Measurements from ENCODE around the gene NACAD. TPM values are rescaled to one million over a fixed set of nuclear protein-coding genes. Genes with fewer than 3 reads are reported as not detected.

Gene NACAD
- total RNA-seq, 4 donors from 2014 or later: 1.1 to 5.3 (median 1.9) TPM

DNA sequence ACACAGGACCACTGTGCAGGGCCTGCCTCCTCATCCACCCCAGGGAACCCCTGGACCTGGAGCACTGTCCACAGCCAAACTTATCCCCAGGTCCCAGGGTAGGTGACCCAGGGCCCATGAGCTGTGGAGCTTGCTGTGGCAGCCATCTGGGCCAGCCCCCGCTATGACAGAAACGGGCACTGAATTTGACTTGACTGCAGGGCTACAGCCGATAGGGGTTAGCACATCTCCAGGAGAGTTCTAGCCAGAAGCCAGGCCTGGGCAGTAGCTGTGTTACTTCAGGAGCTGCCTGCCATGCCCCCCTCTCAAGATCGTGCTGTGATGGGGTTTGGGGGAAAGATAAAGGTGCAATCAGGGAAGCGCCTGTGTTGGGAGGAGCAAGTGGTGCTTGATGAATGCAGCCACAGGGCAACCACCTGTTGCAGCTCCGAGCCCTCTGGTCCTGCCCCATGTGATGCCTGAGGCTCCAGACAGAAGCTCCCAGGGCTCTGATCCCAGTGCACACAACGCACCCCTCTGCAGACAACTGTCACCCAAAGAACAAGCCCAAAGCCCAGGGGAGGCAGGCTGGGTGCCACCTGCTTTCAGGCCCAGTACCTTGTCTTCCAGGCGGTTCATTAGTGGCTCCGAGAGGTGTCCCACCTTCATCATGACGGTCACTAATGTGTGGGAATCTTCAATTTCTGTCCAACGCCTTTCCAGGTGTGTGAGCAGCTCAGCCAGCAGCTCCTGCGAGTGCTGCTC lies 16.2 kb upstream of the NACAD start:
- TF ChIP-seq, protein P1, sequence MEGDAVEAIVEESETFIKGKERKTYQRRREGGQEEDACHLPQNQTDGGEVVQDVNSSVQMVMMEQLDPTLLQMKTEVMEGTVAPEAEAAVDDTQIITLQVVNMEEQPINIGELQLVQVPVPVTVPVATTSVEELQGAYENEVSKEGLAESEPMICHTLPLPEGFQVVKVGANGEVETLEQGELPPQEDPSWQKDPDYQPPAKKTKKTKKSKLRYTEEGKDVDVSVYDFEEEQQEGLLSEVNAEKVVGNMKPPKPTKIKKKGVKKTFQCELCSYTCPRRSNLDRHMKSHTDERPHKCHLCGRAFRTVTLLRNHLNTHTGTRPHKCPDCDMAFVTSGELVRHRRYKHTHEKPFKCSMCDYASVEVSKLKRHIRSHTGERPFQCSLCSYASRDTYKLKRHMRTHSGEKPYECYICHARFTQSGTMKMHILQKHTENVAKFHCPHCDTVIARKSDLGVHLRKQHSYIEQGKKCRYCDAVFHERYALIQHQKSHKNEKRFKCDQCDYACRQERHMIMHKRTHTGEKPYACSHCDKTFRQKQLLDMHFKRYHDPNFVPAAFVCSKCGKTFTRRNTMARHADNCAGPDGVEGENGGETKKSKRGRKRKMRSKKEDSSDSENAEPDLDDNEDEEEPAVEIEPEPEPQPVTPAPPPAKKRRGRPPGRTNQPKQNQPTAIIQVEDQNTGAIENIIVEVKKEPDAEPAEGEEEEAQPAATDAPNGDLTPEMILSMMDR (IDR thresholded peaks at IDR 0.05; ENCODE audit: low read depth): no peak

DNA sequence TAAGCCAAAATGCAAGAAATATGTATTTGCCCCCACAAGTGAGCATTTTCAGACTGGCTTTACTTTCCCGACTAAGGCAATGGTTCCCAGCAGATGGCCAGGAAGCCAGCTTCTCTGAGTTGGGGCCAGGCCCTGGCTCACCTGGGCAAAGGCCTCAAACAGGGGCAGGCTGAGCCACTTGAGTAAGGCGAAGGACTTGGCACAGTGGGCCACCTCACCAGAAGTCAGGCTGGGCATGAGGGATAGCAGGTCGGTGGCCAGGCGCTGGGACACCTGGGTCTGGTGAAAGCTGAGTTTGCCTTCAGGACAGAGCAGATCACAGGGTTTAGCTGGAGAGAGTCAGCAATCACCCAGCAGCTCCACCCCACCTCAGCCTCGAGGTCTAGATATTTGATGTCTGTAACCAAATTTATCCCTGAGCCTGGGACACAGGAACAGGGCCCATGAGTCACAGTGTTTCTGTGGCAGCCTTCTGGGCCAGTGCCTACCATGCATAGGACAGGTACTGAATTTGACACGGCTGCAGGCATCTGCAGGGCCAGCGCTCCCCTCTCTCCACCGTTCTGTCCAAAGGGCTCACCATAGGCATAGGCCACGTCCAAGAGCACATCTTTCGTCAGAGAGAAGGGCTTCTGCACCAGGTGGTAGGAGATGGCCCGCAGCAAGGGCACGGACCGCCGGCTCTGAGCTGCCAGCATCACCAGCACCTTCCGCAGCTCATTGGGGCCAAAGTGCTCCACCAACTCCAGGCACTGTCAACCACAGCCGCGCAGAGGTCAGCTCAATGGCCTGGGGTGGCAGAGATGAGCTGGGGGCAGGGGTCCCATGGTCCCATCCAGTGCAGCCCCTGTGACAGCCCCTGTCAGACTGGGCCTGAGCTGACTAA lies 15.4 kb upstream of the NACAD start:
- TF ChIP-seq, protein P1 (IDR thresholded peaks at IDR 0.05; ENCODE audit: low read depth): no peak

DNA sequence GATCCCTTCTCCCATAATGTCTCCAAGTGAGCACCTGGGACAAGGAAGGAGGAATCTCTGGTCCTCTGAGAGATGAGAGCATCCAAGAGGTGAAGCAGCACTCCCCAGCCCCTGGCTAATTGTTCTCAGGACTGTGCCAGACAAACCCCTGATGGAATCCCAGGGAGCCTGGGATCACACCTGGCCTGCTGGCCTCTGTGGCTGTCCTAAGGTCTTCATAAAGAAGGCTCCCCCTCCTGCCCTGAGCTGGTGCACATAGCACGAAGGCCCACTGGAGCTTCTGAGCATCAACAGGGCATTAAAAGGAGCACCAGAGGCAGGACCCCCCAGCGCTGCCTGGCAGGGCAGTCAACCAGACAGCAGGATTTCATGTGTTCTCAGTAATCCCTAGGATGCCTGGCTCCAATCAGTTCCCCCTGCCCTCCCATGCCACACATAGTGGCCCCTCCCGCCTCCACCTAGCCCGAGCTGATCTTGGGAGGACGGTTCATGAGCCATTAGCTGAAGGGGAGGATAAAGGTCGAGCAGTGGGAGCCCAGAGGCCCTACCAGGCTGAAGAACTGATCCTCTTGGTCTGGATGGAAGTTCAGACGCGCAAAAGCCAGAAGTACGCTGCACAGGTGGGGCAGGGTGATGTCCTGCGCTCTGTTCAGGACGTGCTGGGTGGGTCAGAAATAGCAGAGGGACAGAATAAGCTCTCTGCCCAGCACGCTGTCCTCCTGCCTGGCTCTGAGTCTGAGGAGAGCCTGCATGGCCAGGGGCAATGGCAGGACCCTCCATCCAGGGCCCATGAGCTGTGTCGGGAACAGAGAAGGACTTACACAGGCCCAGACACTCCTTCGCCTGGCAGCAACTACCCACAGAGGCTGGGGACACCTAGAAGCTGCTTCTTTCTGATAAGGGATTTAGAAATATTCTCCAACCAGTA lies 14.3 kb upstream of the NACAD start:
- TF ChIP-seq, protein P1 (IDR thresholded peaks at IDR 0.05; ENCODE audit: low read depth): no peak

DNA sequence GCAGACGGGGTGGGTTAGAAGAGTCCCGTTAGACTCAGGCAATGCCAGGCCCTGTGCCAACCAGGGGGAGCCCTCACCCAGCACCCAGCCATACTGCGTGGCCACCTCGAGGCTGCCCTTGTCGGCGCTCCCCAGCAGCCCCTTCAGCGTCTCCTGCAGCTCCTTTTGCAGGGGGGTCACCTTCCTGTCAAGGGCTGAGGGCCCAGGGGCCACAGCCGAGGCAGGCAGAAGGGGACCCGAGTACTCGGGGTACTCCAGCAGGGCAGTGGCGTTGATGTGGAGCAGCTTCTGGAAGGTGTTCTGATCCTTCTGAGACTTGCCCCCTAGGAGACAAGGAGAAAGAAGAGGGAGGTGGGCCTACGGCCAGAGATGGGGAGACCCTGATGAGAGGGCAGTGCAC lies 13.0 kb upstream of the NACAD start:
- TF ChIP-seq, protein P1 (IDR thresholded peaks at IDR 0.05; ENCODE audit: low read depth): no peak

DNA sequence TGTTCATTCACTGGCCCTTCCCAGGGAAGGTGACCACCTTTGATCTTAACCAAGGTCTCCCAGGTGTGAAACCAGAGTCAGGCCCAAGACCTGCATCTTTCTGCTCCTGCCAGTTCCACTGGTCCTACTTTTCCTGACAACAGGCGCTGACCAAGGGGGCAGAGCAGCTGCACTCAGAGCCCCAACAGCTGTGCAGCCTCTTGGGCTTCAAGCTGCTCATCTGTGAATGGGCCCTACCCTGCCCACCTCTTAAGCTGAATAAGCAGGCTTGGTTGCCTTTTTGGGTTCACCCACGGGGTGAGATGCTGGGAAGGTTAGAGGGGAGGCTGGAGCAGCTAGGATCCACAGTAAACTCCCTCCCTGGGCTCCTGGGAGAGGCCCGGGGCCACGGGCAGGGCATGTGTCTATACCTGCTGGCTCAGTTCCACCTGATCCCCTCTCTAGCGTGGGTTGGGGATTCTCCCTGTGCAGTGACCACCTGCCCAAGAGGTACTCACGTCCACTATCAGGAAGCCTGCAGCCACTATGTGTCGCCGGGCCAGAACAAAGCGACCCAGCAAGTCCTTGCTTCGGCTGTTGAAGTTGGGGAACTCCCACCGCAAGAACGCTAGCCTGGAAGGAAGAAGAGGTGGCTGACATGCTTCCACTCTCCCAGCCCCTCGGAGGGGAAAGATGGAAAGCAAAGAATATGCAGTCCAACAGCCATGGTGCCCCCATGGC lies 12.2 kb upstream of the NACAD start:
- TF ChIP-seq, protein P1 (IDR thresholded peaks at IDR 0.05; ENCODE audit: low read depth): no peak

DNA sequence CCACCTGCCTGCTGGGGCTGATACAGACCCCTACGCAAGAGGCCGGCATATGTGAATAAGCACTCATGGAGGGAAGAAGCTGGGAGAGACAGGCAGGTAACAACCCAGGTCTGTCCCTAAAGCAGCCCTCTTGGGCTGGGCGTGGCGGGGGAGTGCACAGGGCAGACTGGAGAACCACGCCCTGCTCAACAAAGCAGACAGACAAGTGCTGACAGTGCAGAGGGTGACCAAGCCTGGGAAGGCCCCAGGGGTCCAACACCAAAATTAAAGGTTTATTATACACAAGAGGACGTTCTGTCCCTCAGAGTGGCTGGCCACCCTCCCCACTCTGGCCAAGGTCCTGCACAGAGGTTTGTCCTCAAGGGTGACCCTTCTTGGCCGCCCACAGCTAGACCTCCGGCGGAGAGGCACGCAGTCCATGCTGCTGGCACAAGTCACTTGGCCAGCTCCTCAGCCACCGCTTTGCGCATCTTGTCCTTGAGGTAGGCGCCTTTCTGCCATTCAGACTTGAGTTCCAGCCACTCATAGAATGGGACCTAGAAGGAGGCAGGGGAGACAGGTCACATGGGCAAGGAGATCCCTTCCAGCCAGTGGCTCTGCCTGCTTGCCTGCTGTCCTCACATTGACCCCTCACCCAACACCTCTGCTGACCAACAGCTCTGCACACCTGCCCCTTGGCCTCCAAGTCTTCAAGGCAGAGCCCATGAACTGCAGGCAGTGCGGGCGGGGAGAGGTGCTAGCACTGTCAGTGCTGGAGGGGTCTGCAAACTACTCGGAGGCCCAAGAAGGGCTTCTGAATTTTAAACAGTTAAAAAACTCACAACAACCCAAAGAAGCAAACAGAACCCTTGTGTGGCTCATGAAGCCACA lies 11.4 kb upstream of the NACAD start:
- TF ChIP-seq, protein P1 (IDR thresholded peaks at IDR 0.05; ENCODE audit: low read depth): no peak
